Liver (tissue), 3 donors: Measurements from ENCODE around the gene ARX.

ENCODE experiments used
- CTCF ChIP-seq: fragments of 150-350 bp; IDR thresholded peaks from 2 replicates; pipeline ENCODE4 v1.5.1; 2017; ENCODE audit warnings: improper control_type of control experiment, low read depth, low read length; ENCODE audit not compliant: missing input control
- GABPA ChIP-seq, 2 donors: IDR thresholded peaks in 1 of 2; conservative IDR thresholded peaks in 1 of 2; 2 replicates each; pipeline ENCODE4 v1.6.1; 2016; ENCODE audit warnings: antibody characterized with exemption in 2 of 2, mild to moderate bottlenecking in 1 of 2, moderate library complexity in 1 of 2
- TF ChIP-seq, protein P1 (sequence below): IDR thresholded peaks from 2 replicates; pipeline ENCODE4 v1.6.1; 2016; ENCODE audit warnings: antibody characterized with exemption, mild to moderate bottlenecking
- donor health status: healthy.
- donor health status: healthy.

DNA sequence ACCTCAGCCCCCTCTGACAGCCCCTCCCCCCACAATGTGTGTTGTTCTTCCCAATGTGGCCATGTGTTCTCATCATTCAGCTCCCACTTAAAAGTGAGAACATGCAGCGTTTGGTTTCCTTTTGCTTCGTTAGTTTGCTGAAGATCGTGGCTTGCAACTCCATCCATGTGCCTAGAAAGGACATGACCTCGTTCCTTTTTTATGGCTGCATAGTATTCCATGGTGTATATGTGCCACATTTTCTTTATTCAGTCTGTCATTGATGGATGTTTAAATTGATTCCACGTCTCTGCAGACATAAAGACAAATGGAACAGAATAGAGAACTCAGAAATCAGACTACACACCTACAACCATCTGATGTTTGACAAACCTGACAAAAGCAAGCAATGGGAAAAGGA, 46.0 kb downstream of the ARX start:
- TF ChIP-seq GABPA (IDR thresholded peaks at IDR 0.05 in 1 of 2, conservative IDR thresholded peaks at IDR 0.05 in 1 of 2) (no peak), CTCF (no peak)
- TF ChIP-seq, protein P1, sequence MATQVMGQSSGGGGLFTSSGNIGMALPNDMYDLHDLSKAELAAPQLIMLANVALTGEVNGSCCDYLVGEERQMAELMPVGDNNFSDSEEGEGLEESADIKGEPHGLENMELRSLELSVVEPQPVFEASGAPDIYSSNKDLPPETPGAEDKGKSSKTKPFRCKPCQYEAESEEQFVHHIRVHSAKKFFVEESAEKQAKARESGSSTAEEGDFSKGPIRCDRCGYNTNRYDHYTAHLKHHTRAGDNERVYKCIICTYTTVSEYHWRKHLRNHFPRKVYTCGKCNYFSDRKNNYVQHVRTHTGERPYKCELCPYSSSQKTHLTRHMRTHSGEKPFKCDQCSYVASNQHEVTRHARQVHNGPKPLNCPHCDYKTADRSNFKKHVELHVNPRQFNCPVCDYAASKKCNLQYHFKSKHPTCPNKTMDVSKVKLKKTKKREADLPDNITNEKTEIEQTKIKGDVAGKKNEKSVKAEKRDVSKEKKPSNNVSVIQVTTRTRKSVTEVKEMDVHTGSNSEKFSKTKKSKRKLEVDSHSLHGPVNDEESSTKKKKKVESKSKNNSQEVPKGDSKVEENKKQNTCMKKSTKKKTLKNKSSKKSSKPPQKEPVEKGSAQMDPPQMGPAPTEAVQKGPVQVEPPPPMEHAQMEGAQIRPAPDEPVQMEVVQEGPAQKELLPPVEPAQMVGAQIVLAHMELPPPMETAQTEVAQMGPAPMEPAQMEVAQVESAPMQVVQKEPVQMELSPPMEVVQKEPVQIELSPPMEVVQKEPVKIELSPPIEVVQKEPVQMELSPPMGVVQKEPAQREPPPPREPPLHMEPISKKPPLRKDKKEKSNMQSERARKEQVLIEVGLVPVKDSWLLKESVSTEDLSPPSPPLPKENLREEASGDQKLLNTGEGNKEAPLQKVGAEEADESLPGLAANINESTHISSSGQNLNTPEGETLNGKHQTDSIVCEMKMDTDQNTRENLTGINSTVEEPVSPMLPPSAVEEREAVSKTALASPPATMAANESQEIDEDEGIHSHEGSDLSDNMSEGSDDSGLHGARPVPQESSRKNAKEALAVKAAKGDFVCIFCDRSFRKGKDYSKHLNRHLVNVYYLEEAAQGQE: no peak
